SU-DHL-6 (cell line): ENCODE data around the gene B3GNT9.

Experiments used
- H2AFZ ChIP-seq: fragments of 200-600 bp; sonication (generic); 2 replicates; pipeline ENCODE4 v1.6.1; 2014; ENCODE audit warnings: low read depth, mild to moderate bottlenecking, moderate library complexity, mixed read lengths, antibody characterized with exemption, low read length; ENCODE audit not compliant: severe bottlenecking
- H3F3A ChIP-seq: fragments of 200-600 bp; shearing (Covaris generic); 2 replicates; pipeline ENCODE4 v1.6.0; 2016; ENCODE audit warnings: antibody characterized with exemption, mild to moderate bottlenecking; ENCODE audit not compliant: insufficient read depth
- H3K27ac ChIP-seq: fragments of 200-600 bp; sonication (generic); 2 replicates; pipeline ENCODE4 v1.5.1; 2016; ENCODE audit warnings: low read depth, mild to moderate bottlenecking, low read length, moderate library complexity, mixed read lengths
- H3K27me3 ChIP-seq: fragments of 200-600 bp; sonication (generic), shearing (Covaris generic); 2 replicates; pipeline ENCODE4 v1.6.0; 2014; ENCODE audit warnings: mild to moderate bottlenecking, low read length
- H3K36me3 ChIP-seq: fragments of 200-600 bp; sonication (generic); 2 replicates; pipeline ENCODE4 v1.6.1; 2014; ENCODE audit warnings: mild to moderate bottlenecking, low read length, mixed read lengths
- H3K4me2 ChIP-seq: fragments of 300-600, 200-600 bp; shearing (Covaris generic), sonication (generic); 2 replicates; pipeline ENCODE4 v1.6.0; 2014; ENCODE audit warnings: low read length, low read depth, mild to moderate bottlenecking; ENCODE audit not compliant: poor library complexity, severe bottlenecking
- H3K4me3 ChIP-seq: fragments of 200-600 bp; sonication (generic); 2 replicates; pipeline ENCODE4 v1.5.1; 2014; ENCODE audit warnings: antibody characterized with exemption, low read length, mild to moderate bottlenecking, mixed read lengths; ENCODE audit not compliant: insufficient read depth, poor library complexity, severe bottlenecking
- H3K79me2 ChIP-seq: fragments of 200-600 bp; sonication (generic); 2 replicates; pipeline ENCODE4 v1.6.1; 2014; ENCODE audit warnings: mild to moderate bottlenecking, low read length, moderate library complexity; ENCODE audit not compliant: insufficient read depth
- H3K9ac ChIP-seq: fragments of 200-600 bp; sonication (generic); 2 replicates; pipeline ENCODE4 v1.7.0; 2014; ENCODE audit warnings: mild to moderate bottlenecking, low read length
- H3K9me2 ChIP-seq: fragments of 200-600 bp; sonication (generic); replicated peaks from 2 replicates; pipeline ENCODE4 v1.6.1; 2014; ENCODE audit warnings: low read length; ENCODE audit not compliant: insufficient read depth
- H3K9me3 ChIP-seq: fragments of 200-600 bp; sonication (generic); 2 replicates; pipeline ENCODE4 v1.6.1; 2014; ENCODE audit warnings: low read length, mixed read lengths; ENCODE audit not compliant: insufficient read depth
- H4K20me1 ChIP-seq: fragments of 200-600 bp; sonication (generic); 2 replicates; pipeline ENCODE4 v1.6.1; 2014; ENCODE audit warnings: low read depth, mild to moderate bottlenecking, antibody characterized with exemption, low read length, moderate library complexity, mixed read lengths
- EZH2phosphoT487 ChIP-seq: fragments of 200-600 bp; sonication (generic), shearing (Covaris generic); conservative IDR thresholded peaks from 2 replicates; pipeline ENCODE4 v1.6.1; 2018; ENCODE audit warnings: mild to moderate bottlenecking, antibody characterized with exemption, low read length, moderate library complexity, mixed read lengths
- TF ChIP-seq, protein P1 (sequence below): fragments of 200-600 bp; sonication (generic); IDR thresholded peaks from one replicate; pipeline ENCODE4 v1.5.1; 2017; ENCODE audit warnings: antibody characterized with exemption, mild to moderate bottlenecking, low read length, moderate library complexity; ENCODE audit not compliant: insufficient read depth, poor library complexity, severe bottlenecking

Gene B3GNT9

DNA sequence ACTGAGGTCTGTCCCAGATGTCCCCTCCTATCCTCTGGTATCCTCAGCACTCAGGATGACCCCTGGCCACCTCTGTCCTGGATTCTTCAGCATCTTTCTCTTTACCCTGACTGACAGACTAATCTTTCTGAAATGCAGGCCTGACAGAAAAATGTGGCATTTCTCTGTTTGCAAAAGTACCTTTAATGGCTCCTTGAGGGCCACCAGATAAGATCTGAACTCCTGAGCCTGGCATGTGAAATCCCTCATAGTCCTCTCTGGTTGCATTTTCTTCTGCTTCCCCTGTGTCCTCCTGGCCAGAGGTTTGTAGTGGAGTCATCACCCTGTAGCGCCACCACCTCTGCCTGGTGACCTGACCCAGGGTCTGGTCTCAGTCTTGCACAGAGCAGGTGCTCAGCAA is 46.1 kb upstream of the B3GNT9 start:
- Histone ChIP-seq H3K27ac (no peak overlapping the region), H3F3A (no peaks in the 10 kb centered on the region), H3K4me3 (no peak overlapping the region), H4K20me1 (no peaks in the 10 kb centered on the region), H2AFZ (no peak overlapping the region), H3K9ac (no peak overlapping the region), H3K36me3 (no peaks in the 10 kb centered on the region), H3K4me2 (no peak overlapping the region), H3K9me3 (no peaks in the 10 kb centered on the region), H3K27me3 (no peaks in the 10 kb centered on the region), H3K9me2 (no peaks in the 10 kb centered on the region), H3K79me2 (peaks cover 24% of the 10 kb centered on the region)
- TF ChIP-seq EZH2phosphoT487, result no peak
- TF ChIP-seq, protein P1, sequence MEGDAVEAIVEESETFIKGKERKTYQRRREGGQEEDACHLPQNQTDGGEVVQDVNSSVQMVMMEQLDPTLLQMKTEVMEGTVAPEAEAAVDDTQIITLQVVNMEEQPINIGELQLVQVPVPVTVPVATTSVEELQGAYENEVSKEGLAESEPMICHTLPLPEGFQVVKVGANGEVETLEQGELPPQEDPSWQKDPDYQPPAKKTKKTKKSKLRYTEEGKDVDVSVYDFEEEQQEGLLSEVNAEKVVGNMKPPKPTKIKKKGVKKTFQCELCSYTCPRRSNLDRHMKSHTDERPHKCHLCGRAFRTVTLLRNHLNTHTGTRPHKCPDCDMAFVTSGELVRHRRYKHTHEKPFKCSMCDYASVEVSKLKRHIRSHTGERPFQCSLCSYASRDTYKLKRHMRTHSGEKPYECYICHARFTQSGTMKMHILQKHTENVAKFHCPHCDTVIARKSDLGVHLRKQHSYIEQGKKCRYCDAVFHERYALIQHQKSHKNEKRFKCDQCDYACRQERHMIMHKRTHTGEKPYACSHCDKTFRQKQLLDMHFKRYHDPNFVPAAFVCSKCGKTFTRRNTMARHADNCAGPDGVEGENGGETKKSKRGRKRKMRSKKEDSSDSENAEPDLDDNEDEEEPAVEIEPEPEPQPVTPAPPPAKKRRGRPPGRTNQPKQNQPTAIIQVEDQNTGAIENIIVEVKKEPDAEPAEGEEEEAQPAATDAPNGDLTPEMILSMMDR, result no peak

DNA sequence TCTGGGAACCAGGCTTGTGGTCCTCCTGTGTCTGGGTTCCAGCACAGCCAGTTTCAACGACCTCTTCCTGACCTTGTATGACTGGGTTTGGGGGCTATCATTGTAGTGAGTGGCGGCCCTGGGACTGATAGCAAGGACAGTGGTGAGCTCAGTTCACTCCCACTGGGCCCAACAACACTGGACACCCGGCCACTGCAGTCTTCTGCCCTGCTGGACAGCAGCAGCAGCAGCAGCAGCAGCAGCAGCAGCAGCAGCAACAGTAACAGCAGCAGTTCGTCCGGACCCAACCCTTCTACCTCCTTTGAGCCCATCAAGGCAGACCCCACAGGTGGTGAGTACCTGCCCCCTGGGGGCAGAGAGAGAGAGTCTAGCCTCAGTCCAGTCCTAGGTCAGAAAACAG is 44.9 kb upstream of the B3GNT9 start:
- H2AFZ ChIP-seq, result no peak overlapping the region
- H3K36me3 ChIP-seq, result no peaks in the 10 kb centered on the region

DNA sequence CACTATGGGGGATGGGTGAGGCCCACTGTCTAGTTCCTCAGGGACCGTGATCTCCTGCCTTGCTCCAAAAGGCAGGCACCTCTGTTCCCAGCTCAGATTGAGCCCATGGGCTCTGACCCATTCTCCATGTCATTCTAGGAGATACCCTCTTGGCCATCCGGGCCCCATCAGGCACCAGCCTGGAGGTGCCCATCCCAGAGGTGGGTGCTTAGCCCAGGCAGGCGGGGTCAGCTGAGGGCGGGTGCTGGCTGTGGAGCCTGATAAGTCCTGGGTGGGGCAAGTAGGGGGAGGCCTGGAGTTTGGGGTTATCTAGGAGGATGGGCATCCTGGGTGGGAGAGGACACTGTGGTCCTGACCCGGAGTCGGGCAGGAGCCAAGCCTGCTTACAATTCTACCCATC is 43.5 kb upstream of the B3GNT9 start:
- H3K4me3 ChIP-seq, result no peak overlapping the region

More for the DNA sequence above, 44.9 kb upstream of the B3GNT9 start:
- H3K4me2 ChIP-seq, result no peak overlapping the region
- no peaks in the 10 kb centered on the region for H3K9me3 ChIP-seq
- no peaks in the 10 kb centered on the region for H3K27me3 ChIP-seq
- H3K79me2 ChIP-seq, result peaks cover 24% of the 10 kb centered on the region
- TF ChIP-seq, protein P1, result no peak
- no peak for TF ChIP-seq EZH2phosphoT487
- no peak overlapping the region for H3K27ac ChIP-seq
- no peak overlapping the region for H3K4me3 ChIP-seq
- no peaks in the 10 kb centered on the region for H3K9me2 ChIP-seq
- H3F3A ChIP-seq, result no peaks in the 10 kb centered on the region
- no peaks in the 10 kb centered on the region for H4K20me1 ChIP-seq
- H3K9ac ChIP-seq, result no peak overlapping the region

More for the DNA sequence above, 43.5 kb upstream of the B3GNT9 start:
- no peak overlapping the region for H3K9ac ChIP-seq
- H2AFZ ChIP-seq, result no peak overlapping the region
- H3K36me3 ChIP-seq, result no peaks in the 10 kb centered on the region
- H3K79me2 ChIP-seq, result peaks cover 24% of the 10 kb centered on the region
- no peaks in the 10 kb centered on the region for H3F3A ChIP-seq
- H3K27ac ChIP-seq, result no peak overlapping the region
- no peak overlapping the region for H3K4me2 ChIP-seq
- TF ChIP-seq, protein P1, result no peak
- no peaks in the 10 kb centered on the region for H3K9me2 ChIP-seq
- H3K9me3 ChIP-seq, result no peaks in the 10 kb centered on the region
- no peaks in the 10 kb centered on the region for H3K27me3 ChIP-seq
- H4K20me1 ChIP-seq, result no peaks in the 10 kb centered on the region
